GM21423 (cell line): ENCODE data around the gene ZNF232.
"Not testable (repeated sequence)": the region's sequence is repeated elsewhere in the genome, so short reads cannot be mapped to it uniquely, and the experiment has no call there.

Source experiments
- ATAC-seq: cut with Tn5 transposase; IDR thresholded peaks from one replicate; pipeline ENCODE4 v1.9.1; 2021; ENCODE audit warnings: mild to moderate bottlenecking, moderate library complexity; ENCODE audit not compliant: unreplicated experiment

Gene ZNF232

DNA sequence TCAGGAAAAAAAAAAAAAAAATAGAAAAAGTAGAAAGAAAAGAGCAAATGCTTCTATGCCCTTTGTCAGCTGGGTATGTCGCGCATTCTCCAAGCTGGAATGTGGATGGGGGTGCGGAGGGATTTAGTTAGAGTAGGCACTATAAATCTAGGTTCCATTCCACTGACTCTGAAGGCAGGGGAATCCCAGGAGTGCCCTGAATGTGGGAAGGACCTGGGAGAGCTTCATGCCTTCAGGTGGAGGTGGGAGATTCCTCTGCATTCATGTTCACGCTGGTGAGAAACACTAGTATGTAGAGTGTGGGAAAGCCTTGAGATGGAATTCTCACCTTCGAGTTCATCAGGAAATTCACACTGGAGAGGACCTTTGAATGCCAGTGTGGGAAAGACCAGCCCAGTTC, 12.4 kb downstream of the ZNF232 start:
- no peak for ATAC-seq

GRCh38 chr17:5097101-5097834, 14.4 kb downstream of the ZNF232 start:
- ATAC-seq: no peak

GRCh38 chr17:5096731-5097100, 15.0 kb downstream of the ZNF232 start:
- no peak for ATAC-seq

DNA sequence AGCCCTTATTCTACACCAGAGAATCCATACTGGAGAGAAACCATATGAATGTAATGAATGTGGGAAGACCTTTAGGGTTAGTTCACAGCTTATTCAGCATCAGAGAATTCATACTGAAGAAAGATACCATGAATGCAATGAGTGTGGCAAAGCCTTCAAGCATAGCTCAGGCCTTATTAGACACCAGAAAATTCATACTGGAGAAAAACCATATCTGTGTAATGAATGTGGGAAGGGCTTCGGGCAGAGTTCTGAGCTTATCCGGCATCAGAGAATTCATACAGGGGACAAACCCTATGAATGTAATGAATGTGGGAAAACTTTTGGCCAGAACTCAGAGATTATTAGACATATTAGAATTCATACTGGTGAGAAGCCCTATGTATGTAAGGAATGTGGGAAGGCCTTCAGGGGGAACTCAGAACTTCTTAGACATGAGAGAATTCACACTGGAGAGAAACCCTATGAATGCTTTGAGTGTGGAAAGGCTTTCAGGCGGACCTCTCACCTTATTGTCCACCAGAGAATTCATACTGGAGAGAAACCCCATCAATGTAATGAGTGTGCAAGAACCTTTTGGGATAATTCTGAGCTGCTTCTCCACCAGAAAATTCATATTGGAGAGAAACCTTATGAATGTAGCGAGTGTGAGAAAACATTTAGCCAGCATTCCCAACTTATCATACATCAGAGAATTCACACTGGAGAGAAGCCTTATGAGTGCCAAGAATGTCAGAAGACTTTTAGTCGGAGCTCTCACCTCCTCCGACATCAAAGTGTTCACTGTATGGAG, 19.3 kb downstream of the ZNF232 start:
- ATAC-seq: no peak

GRCh38 chr17:5080591-5080990, 31.1 kb downstream of the ZNF232 start:
- ATAC-seq: no peak

DNA sequence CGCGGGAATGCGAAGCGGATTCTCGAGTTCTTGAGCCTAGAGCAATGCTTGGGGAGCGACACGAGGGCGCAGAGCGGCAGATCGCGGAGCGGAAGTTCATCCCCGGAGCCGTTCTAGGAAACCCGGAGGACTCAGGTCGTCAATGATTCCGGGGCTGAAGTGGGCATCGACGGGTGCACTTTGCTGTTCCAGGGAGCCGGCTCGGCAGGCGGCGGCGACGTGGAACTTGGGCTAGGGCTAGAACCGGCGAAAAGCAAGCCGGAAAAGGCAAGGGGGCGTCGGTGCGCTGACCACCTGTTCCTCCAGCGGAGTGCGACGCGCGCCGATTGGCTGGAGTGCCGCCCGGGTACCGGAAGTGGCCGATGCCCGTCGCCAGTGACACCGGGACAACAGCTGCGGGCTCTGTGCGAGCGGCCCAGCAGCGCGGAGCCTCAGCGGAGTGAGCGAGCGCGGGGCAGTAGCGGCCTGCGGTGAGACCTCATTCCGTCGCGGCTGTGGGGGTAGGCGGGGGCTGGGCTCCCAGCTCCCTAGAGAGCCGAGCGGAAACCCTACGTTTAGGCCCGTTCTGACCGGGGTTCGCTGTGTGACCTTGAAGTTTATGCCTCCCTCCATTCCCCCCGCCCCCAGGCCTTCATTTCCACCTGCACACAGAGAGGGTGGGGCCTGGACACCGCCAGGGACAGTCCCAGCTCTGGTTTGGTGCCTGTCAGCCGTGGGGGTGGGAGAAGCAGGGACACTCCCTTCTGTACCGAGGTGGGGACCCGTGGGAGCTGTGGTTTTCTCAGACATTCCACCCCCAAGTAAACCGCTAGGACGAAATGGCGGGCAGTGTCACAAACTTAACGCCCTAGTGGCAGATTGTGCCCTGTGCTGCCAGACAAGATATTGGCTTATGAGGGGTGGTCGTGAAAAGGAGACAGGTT, 33.3 kb downstream of the ZNF232 start, which contains the start of gene ZFP3:
TSS of gene ZFP3 (plus strand) at position 362 of the 923 bp plus-strand sequence. CDS start 13,038 bp downstream, outside the sequence.
- ATAC-seq: peak; percentile 77

DNA sequence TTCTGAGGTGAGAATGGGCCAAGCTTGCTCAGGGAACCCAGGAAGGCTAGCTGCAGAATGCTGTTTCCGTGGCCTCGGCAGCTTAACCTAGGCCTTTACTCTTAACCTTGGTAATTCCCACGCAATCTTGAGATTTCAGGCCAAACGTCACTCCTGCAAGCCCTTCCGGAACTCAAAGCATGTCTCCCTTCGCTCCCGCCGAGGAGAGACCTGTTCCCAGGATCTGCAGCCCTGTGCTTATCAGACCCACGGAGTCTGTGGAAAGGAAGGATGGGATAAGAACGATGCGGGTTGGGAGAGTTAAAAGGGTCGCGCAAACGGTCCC, 33.9 kb downstream of the ZNF232 start:
- ATAC-seq: no peak

DNA sequence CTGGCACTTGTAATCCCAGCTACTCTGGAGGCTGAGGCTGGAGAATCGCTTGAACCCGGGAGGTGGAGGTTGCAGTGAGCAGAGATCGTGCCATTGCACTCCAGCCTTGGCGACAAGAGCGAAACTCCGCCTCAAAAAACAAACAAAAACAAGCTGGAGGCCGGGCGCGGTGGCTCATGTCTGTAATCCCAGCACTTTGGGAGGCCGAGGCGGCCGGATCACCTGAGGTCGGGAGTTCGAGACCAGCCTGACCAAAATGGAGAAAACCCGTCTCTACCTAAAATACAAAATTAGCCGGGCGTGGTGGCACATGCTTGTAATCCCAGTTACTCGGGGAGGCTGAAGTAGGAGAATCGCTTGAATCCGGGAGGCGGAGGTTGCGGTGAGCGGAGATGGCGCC, 34.4 kb downstream of the ZNF232 start:
- ATAC-seq: not testable (repeated sequence)

- not testable (repeated sequence) for ATAC-seq
Observed at GRCh38 chr17:5075472-5075871, 36.2 kb downstream of the ZNF232 start.

- no peak for ATAC-seq
Observed at GRCh38 chr17:5069724-5070123, 42.0 kb downstream of the ZNF232 start.

- ATAC-seq: no peak
Observed at GRCh38 chr17:5068236-5068635, 43.4 kb downstream of the ZNF232 start.

- no peak for ATAC-seq
Observed at GRCh38 chr17:5065227-5065744, 46.4 kb downstream of the ZNF232 start.
